Ishikawa (cell line): ENCODE data around the gene SMIM41.

Experiments used
- CEBPB ChIP-seq: IDR thresholded peaks from 2 replicates; pipeline ENCODE4 v1.6.1; 2012
- EGR1 ChIP-seq: IDR thresholded peaks from 2 replicates; pipeline ENCODE4 v1.6.1; 2012
- EP300 ChIP-seq: IDR thresholded peaks from 2 replicates; pipeline ENCODE4 v1.6.1; 2012; ENCODE audit warnings: borderline replicate concordance
- MAX ChIP-seq: IDR thresholded peaks from 2 replicates; pipeline ENCODE4 v1.6.1; 2012
- NFIC ChIP-seq: IDR thresholded peaks from 2 replicates; pipeline ENCODE4 v1.6.1; 2012
- RAD21 ChIP-seq: IDR thresholded peaks from 2 replicates; pipeline ENCODE4 v1.6.1; 2012; ENCODE audit warnings: low read depth
- REST ChIP-seq: IDR thresholded peaks from 2 replicates; pipeline ENCODE4 v1.6.1; 2012; ENCODE audit warnings: low read depth, mild to moderate bottlenecking
- TAF1 ChIP-seq: IDR thresholded peaks from 2 replicates; pipeline ENCODE4 v1.6.1; 2012; ENCODE audit warnings: low read depth, mild to moderate bottlenecking
- TCF12 ChIP-seq: IDR thresholded peaks from 2 replicates; pipeline ENCODE4 v1.6.1; 2012; ENCODE audit warnings: low read depth
- USF1 ChIP-seq: IDR thresholded peaks from 2 replicates; pipeline ENCODE4 v1.6.1; 2012
- YY1 ChIP-seq: IDR thresholded peaks from 2 replicates; pipeline ENCODE4 v1.6.1; 2012; ENCODE audit warnings: low read depth
- ZBTB7A ChIP-seq: IDR thresholded peaks from 2 replicates; pipeline ENCODE4 v1.6.1; 2012; ENCODE audit warnings: low read depth

GRCh38 chr12:52148464-52149181 lies 69.1 kb downstream of the SMIM41 start:
- TF ChIP-seq EP300: peak; percentile 99
- peak; percentile 41 for TF ChIP-seq USF1
- TF ChIP-seq NFIC: peak; percentile 100
- no peak for TF ChIP-seq REST
- TF ChIP-seq MAX: peak; percentile 78; the same call in 1 of the 2 replicates
- TF ChIP-seq ZBTB7A: peak; percentile 98
- TF ChIP-seq TAF1: peak; percentile 59; the same call in 1 of the 2 replicates
- peak; percentile 99 for TF ChIP-seq TCF12
- TF ChIP-seq YY1: peak; percentile 36; the same call in 1 of the 2 replicates
- TF ChIP-seq RAD21: no peak
- TF ChIP-seq CEBPB: peak; percentile 50; the same call in 1 of the 2 replicates
- TF ChIP-seq EGR1: peak; percentile 78
